Measurements from ENCODE around the gene TSPAN14.

TSPAN14 gene

DNA sequence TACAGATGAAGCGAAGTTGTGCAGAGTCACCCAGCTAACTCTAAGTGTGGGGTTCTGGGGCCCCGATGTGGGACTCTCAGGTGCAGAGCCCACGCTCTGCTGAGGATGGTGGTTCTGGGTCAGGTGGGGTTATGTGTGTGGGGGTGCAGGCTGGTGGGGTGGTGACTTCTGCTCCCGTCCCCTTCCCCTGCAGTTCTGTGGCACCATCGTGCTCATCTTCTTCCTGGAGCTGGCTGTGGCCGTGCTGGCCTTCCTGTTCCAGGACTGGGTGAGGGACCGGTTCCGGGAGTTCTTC, 54.9 kb downstream of the TSPAN14 start:
- DNase-seq, result no peak

DNA sequence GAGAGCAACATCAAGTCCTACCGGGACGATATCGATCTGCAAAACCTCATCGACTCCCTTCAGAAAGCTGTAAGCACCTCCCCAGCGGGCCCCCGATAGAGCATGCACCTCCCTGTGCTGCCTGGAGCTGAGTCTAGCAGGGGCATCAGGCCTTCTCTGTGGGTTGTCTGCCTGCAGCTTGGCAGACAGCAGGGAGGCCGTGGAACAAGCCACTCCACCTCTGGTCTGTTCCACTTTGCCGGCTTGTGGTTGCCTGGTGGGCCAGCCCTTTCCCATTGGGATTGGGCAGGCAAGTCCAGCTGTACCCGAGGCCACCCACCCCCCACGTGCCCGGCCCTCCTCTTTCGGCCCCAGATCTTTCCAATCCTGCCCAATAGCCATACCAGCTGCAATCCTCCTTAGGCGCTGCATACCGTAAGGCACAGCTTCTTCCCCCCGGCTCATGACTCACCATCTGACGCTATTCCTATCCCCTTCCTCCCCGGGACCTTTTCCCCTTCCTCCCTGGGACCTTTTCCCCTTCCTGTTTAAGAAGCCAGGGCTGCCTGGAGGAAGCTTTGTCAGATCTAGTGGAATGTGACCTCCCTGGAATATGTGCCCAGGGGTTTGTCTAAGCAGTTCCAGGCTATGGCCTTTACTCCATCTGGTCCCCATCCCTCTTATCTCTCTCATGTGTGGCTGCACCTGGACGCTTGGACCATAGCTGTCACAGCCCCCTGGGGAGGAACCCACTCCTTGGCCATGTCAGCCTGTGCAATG, 55.5 kb downstream of the TSPAN14 start:
- DNase-seq, result peak; percentile 66 to 77 (median 70)

DNA sequence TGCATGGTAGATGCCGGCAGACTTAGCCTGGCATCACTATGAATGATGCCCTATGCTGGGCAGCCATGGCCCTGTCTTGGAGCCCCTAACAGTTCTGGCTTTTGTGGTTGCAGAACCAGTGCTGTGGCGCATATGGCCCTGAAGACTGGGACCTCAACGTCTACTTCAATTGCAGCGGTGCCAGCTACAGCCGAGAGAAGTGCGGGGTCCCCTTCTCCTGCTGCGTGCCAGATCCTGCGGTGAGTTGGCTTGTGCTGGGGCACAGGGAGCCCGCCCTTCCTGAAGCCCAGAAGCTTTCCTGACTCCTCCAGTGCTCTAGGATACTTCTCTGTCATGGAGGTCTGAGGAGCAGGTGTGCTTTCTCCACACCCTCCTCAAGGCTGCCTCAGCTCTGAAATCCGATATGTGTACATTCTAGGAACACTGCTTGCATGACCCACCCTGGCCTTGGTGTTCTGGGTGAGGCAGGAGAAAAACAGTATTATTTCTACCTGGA, 58.0 kb downstream of the TSPAN14 start:
- no peak for DNase-seq

- no peak for DNase-seq
These were observed 59.0 kb downstream of the TSPAN14 start for GRCh38 chr10:80513106-80513505.

DNA sequence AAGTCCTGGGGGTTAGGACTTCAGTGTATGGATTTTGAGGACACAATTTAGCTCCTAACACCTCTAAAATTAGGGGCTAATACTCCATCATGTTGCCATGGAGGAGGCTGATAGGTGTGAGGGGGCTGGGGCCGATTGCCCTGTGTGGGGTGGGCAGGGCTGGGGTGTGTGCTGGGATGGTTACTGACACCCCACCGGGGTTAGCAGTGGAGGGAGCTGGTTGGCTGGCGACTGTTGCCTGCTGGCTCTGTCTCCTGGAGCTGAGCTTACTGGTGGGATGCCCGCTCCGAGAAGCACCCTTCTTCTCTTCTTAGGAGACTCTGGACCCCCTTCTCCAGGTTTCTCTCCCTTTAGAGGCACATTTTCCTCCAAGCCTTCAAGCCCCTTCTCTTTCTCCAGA, 61.4 kb downstream of the TSPAN14 start:
- DNase-seq, result no peak

- no peak for DNase-seq
These were observed 61.8 kb downstream of the TSPAN14 start for GRCh38 chr10:80515941-80516340.

GRCh38 chr10:80516506-80517075, 62.5 kb downstream of the TSPAN14 start:
- no peak for DNase-seq

- DNase-seq, result no peak
These were observed 63.5 kb downstream of the TSPAN14 start for GRCh38 chr10:80517416-80518142.

DNA sequence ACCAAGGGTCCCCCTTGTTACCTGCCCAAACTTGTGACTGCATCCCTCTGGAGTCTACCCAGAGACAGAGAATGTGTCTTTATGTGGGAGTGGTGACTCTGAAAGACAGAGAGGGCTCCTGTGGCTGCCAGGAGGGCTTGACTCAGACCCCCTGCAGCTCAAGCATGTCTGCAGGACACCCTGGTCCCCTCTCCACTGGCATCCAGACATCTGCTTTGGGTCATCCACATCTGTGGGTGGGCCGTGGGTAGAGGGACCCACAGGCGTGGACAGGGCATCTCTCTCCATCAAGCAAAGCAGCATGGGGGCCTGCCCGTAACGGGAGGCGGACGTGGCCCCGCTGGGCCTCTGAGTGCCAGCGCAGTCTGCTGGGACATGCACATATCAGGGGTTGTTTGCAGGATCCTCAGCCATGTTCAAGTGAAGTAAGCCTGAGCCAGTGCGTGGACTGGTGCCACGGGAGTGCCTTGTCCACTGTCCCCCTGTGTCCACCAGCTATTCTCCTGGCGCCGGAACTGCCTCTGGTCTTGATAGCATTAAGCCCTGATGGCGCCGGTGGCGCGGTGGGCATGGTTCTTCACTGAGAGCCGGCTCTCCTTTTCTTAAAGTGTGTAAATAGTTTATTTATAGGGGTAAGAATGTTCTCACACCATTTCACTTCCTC, 64.2 kb downstream of the TSPAN14 start:
- DNase-seq, result no peak

DNA sequence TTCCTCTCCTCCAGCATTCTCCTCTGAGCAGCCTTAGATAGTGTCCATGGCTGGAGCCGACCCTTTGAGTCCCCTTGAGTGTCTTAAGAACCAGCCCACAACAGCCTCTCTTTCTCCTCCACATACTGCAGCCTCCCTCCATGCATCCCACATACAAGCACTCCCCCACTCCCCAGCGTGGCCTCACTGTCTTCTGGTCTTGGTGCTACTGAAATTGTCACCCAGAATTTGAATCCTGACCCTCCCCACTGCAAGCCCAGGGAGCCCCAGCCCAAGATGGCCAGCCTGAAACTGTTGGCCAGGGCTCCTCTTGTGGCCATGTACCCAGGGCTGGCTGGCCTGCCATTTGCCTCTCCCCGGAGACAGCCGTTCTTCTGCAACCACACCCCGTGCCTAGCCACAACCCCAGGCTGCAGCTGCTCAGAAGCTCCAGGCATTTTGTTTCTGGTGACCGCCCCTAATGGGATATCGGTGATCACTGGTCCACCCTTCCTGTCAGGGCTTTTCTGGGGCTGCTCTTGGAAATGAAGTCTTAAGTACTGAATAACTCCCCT, 64.8 kb downstream of the TSPAN14 start:
- DNase-seq, result no peak

GRCh38 chr10:80519936-80520650, 66.0 kb downstream of the TSPAN14 start:
- no peak for DNase-seq

- peak in 2 of 3 donors; percentile 37 to 55 for DNase-seq
These were observed 66.8 kb downstream of the TSPAN14 start for GRCh38 chr10:80520661-80521470.

DNA sequence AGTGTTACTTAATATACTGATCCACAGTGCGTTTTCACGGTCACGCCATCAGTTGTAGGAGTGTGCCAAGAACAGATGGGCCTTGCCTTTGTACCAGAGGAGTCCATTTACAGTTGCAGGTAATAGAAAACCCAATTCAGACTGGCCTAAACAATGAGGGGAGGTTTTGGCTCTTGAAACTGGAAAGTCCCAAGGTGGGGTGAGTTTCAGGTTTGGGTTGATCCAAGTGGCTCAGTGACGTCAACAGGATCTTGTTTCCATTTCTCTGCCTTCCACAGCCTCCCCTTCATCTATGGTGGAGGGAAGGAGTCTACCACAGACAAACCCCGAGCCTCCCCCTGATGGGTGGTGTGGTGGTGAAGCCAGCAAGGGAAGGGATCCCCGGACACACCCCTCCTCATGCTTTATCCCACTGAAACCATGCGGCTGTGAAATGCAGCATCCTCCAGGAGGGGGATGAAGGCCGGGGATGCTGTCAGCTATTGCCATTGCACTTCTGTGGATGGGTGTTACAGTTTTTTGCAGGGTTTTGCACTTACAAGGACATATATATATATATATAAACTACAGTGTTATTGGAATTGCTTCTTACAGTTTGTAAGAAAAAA, 68.8 kb downstream of the TSPAN14 start:
- DNase-seq, result no peak

DNA sequence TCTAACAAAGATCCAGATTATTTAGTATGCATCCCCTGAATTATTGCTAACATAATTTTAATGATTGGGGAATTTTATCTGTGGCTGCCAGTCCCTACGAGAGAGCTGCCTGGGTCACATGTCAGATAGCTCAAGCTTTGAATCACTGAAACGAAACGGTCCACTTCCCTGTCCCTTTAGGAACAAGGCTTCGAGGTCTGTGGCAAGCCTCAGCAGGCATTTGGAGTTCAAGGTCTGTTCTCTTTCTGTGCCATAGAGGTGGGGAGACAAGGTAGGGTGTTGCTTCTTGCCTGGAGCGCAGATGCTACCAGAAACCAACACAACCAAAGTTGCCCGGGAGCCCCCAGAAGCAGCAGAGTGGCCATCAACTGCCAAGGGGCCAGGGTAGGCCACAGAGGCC, 69.7 kb downstream of the TSPAN14 start:
- DNase-seq, result peak; percentile 71 to 82 (median 79)

GRCh38 chr10:80524190-80524909, 70.2 kb downstream of the TSPAN14 start:
- no peak for DNase-seq

GRCh38 chr10:80526218-80526617, 72.1 kb downstream of the TSPAN14 start:
- DNase-seq, result no peak

GRCh38 chr10:80526742-80527141, 72.6 kb downstream of the TSPAN14 start:
- peak; percentile 56 to 71 (median 60) for DNase-seq

DNA sequence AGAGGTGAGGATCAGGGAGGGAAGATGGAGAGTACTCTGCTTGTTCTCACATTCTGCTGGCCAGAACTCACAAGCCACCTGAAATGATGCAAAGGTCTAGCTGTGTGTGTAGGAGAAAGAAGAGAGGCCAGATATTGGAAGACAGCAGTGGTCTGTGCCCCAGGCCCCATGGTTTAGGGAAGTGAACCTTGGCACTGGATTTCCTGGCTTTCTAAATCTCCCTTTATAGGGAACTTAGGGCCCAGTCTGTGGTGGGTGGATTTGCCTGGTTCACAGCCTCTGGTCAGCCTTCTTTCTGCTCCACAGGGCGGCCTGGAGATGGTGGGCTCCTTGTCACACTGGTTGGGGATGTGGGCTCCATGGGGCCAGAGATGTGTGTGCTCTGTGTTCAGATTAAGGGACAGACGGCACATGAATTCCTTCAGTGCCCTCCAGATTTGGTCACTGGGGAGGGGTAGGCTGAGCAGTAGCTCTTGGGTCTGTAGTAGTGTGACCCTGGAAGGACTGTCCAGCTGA, 74.1 kb downstream of the TSPAN14 start:
- DNase-seq, result peak; percentile 89 to 92 (median 91)

- DNase-seq, result no peak
These were observed 74.8 kb downstream of the TSPAN14 start for GRCh38 chr10:80528901-80529300.

DNA sequence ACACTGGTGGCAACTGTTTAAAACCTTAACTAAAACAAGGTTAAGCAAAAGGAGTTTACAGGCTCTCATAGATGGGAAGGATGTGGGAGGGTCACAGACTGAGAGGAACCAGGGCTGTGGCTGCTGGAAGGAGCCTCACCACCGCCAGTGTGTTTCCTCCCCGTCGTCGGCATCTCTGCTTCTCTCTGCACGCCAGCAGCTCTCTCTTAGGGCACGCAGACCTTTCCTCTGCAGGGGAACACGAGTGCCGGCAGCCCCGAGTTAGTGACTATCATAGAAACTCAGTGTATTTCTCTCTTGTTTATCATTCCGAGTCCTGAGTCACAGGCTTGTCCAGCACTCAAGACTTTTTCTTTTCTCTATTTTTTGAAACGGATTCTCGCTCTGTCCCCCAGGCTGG, 75.5 kb downstream of the TSPAN14 start:
- peak; percentile 61 to 66 (median 63) for DNase-seq

Data from suppressor macrophage treated with lipopolysaccharide for 1 hour (primary cell).